HUES6 (cell line): ENCODE results near the gene C20orf144.

ENCODE experiments used
- H3K27ac ChIP-seq: 2 replicates; pipeline ENCODE4 v1.7.0; 2013; ENCODE audit warnings: low read depth, mild to moderate bottlenecking, low read length, inconsistent platforms
- H3K27me3 ChIP-seq: 2 replicates; pipeline ENCODE4 v1.6.1; 2013; ENCODE audit warnings: low read length; ENCODE audit not compliant: control insufficient read depth, insufficient read depth
- H3K36me3 ChIP-seq: 2 replicates; pipeline ENCODE4 v1.6.1; 2013; ENCODE audit warnings: low read length; ENCODE audit not compliant: control insufficient read depth, insufficient read depth
- H3K4me1 ChIP-seq: 2 replicates; pipeline ENCODE4 v1.6.1; 2013; ENCODE audit warnings: low read length; ENCODE audit not compliant: control insufficient read depth, insufficient read depth
- H3K4me3 ChIP-seq: 2 replicates; pipeline ENCODE4 v1.5.1; 2013; ENCODE audit warnings: low read depth, low read length
- H3K9ac ChIP-seq: one replicate; pipeline ENCODE4 v1.6.1; 2013; ENCODE audit warnings: mild to moderate bottlenecking, low read length
- H3K9me3 ChIP-seq: 2 replicates; pipeline ENCODE4 v1.6.1; 2013; ENCODE audit warnings: low read depth, low read length; ENCODE audit not compliant: control insufficient read depth, insufficient read depth

Gene C20orf144

DNA sequence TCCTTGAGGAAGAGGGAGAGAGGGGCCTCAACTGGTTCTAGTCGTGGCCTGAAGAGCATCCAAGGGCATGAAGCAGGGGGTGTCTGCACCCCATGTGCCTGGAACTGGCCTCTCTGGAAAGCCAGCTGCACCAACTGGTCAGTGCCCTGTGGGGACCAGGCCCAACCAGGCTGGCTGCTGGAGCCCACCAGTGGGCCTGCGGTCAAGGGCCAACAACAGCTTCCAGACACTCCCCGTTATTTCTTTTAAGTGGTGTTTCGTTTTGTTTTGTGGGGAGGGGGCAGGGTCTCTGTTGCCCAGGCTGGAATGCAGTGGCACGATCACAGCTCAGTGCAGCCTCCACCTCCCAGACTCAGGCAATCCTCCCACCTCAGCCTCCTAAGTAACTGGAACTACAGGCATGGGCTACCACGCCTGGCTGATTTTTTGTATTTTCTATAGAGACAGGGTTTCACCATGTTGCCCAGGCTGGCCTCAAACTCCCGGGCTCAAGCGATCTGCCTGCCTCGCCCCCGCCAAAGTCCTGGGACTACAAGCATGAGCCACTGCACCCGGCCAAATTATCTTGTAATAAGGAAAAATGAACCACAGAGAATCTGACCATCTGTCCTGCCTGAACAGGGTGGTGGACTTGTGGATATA is 11.9 kb upstream of the C20orf144 start:
- Histone ChIP-seq H3K27ac (no peak overlapping the region), H3K9me3 (no peaks in the 10 kb centered on the region)

DNA sequence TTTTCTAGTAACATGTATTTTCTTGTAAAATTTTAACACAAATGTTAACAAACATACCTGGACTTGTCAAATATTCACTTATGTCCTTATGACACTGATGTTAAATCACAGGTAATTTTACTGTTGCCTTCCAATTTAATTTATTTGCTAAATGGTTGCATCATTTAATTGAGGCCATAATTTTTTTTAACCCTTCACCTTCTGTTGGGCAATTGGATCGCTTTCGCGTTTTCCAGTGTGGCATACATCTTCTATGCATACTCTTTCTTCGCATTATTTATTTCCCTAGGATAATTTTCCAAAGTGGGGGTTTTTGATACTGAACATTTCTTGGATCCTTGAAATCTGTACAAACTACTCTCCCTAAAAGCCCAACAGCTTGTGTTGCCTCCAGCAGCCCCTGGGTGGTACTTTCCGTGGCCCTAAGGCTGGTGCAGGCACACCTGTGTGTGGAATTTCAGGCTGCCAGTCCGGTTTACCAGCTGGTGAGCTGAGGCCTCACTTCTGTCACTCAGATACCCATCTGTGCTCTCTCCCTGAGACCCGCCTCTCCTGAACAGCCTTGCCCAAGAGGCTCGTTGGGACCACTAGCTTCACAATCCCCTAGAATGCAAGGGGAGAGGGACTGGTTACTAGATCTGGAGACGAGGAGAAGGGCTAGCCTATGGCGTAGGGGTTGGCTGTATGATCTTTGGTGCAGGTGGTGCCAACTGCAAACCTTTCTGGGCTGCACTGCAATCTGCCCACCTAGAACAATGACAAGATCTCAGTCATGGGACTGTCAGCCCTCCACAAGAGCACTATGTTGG is 11.2 kb upstream of the C20orf144 start:
- H3K4me3 ChIP-seq, result no peak overlapping the region
- no peak overlapping the region for H3K9ac ChIP-seq
- H3K36me3 ChIP-seq, result peaks cover 4% of the 10 kb centered on the region; the same call in 1 of the 2 replicates
- H3K27ac ChIP-seq, result no peak overlapping the region
- H3K27me3 ChIP-seq, result no peaks in the 10 kb centered on the region
- H3K9me3 ChIP-seq, result no peaks in the 10 kb centered on the region
- peaks cover 11% of the 10 kb centered on the region for H3K4me1 ChIP-seq

More for the DNA sequence above, 11.9 kb upstream of the C20orf144 start:
- peaks cover 10% of the 10 kb centered on the region for H3K36me3 ChIP-seq
- no peak overlapping the region for H3K9ac ChIP-seq
- H3K27me3 ChIP-seq, result no peaks in the 10 kb centered on the region
- H3K4me3 ChIP-seq, result no peak overlapping the region
- H3K4me1 ChIP-seq, result peaks cover 11% of the 10 kb centered on the region

DNA sequence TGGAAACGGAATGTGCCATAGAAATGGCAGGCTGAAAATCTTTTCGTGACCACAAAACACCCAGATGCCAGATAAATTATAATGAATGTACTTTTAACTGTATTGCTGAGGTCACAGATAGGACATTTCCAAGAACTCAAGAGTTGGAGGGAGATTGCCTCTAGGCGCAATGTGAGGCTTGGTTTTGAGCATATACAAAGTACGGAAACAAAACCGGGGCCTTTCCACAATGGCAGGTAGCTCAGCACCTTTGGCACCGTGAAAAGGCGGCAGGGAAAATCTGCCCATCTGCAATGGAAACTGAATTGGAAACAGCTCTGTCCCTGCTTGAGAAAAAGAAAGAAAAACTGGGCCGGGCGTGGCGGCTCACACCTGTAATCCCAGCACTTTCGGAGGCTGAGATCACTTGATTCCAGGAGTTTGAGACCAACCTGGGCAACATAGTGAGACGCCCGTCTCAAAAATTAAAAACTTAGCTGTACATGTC is 10.5 kb upstream of the C20orf144 start:
- Histone ChIP-seq H3K9ac (no peak overlapping the region), H3K27me3 (no peaks in the 10 kb centered on the region), H3K9me3 (no peaks in the 10 kb centered on the region), H3K27ac (no peak overlapping the region), H3K4me3 (no peak overlapping the region), H3K4me1 (peaks cover 11% of the 10 kb centered on the region), H3K36me3 (0 out of 2 replicates have a peak, but pooled peaks cover 2% of the 10 kb centered on the region)

DNA sequence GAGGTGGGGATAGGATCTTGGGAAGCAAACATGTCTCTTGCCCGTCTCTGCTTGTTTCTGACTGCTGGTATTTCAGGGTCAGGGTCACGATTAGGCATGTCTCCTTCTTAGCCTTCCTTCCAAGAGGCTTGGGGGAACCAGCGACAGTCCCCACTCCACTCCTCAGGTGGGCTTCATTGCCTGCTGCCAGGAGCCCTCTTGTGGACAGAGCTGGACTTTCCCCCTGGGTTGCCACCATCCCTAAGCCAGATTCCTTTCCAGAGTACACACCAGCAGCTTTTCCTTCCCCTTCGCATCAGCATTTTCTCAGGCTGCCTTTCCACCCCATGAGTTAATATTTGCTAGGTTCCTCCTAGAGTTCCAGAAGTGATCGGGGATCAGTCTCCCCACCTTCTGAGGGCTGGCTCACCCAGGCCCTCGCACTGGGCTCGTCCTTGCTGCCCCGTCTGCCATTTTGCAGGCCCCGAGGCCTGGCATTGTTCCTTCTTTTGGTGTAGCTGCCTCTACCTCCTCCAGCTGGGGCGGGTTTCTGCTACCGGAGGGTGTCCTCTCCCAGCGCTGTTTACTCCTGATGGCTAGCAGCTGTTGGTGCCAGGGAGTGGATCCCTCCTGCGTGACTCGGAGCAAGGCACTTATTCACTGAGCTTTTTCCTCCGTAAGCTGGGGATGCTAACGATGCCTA is 8.8 kb upstream of the C20orf144 start:
- H3K36me3 ChIP-seq, result peaks cover 15% of the 10 kb centered on the region
- H3K4me3 ChIP-seq, result no peak overlapping the region
- H3K27me3 ChIP-seq, result no peaks in the 10 kb centered on the region
- H3K4me1 ChIP-seq, result peaks cover 11% of the 10 kb centered on the region
- no peak overlapping the region for H3K27ac ChIP-seq
- no peaks in the 10 kb centered on the region for H3K9me3 ChIP-seq
- H3K9ac ChIP-seq, result no peak overlapping the region

DNA sequence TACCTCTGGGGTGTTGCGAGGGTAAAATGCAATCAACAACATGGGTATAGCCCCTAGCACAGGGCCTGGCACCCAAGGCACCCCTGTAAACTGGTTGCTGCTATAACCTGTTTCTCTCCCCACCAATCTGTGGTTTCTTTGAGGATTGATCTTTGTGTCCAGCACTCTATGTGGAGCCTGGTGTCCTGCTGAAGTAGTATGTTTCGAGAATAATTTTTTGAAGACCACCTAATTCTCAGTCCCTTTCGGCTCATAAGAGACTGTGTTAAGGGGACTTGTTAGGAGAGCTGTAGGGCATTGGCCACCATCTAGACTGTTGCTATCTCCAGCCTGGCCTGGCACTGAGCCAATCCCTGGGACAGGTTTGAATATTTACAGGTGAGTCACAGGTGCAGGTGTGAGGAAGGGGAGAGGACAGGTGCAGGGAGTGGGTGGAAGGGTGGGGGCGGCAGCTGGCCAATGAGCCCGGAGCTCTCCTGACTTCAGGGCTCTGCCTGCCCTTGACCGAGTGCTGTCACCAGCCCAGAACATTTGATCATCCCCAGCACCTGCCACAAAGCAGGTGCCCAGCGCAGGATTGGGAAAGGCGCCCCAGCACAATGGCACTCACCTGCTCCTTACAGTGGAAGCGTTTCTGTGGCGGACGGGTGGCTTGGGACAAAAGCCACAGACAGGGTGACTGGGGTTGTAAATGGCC is 8.1 kb upstream of the C20orf144 start:
- H3K9me3 ChIP-seq, result no peaks in the 10 kb centered on the region
- no peak overlapping the region for H3K4me3 ChIP-seq
- H3K9ac ChIP-seq, result no peak overlapping the region
- no peak overlapping the region for H3K27ac ChIP-seq
- peaks cover 22% of the 10 kb centered on the region for H3K36me3 ChIP-seq
- H3K4me1 ChIP-seq, result peaks cover 11% of the 10 kb centered on the region
- H3K27me3 ChIP-seq, result no peaks in the 10 kb centered on the region

DNA sequence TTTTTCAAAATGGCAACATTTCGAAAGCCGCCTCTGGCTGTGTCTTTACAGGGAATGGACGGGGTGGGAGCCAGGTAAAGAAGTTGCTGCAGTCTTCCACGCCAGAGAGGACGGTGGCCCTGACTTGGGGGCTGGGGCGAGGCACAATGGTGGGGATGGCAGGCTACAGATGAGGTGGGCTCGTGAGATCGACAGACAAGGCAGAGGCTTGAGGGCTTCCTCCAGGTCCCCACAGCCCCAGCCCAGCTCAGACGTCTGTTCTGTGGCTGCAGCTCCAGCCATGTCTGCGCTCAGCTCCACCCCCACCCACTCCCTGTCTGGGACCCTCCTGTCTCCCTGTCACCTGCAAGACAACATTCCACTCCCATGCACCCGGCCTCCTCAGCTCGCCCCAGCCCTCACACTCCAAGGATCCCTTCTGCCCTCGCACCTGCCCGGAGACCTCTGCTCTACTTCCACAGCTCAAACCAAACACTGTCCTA is 7.4 kb upstream of the C20orf144 start:
- Histone ChIP-seq H3K27me3 (no peaks in the 10 kb centered on the region), H3K36me3 (peaks cover 24% of the 10 kb centered on the region), H3K27ac (no peak overlapping the region), H3K9ac (no peak overlapping the region), H3K9me3 (no peaks in the 10 kb centered on the region), H3K4me1 (peaks cover 11% of the 10 kb centered on the region), H3K4me3 (no peak overlapping the region)

DNA sequence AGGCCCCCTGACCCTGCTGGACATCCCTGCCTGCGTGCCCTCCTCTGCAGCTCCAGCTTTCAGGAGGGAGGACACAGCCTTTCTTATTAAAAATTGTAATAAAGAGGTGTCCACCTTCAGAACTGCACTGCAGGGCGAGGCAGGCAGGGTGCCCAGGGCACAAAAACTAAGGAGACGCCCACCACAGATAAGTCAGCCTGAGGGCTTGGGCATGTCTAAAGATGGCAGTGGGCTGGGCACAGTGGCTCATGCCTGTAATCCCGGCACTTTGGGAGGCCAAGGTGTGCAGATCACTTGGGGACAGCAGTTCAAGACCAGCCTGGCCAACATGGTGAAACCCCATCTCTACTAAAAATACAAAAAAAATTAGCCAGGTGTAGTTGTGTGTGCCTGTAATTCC is 7.0 kb upstream of the C20orf144 start:
- Histone ChIP-seq H3K36me3 (peaks cover 28% of the 10 kb centered on the region), H3K9me3 (no peaks in the 10 kb centered on the region), H3K9ac (no peak overlapping the region), H3K27me3 (no peaks in the 10 kb centered on the region), H3K27ac (no peak overlapping the region), H3K4me1 (peaks cover 11% of the 10 kb centered on the region), H3K4me3 (no peak overlapping the region)

DNA sequence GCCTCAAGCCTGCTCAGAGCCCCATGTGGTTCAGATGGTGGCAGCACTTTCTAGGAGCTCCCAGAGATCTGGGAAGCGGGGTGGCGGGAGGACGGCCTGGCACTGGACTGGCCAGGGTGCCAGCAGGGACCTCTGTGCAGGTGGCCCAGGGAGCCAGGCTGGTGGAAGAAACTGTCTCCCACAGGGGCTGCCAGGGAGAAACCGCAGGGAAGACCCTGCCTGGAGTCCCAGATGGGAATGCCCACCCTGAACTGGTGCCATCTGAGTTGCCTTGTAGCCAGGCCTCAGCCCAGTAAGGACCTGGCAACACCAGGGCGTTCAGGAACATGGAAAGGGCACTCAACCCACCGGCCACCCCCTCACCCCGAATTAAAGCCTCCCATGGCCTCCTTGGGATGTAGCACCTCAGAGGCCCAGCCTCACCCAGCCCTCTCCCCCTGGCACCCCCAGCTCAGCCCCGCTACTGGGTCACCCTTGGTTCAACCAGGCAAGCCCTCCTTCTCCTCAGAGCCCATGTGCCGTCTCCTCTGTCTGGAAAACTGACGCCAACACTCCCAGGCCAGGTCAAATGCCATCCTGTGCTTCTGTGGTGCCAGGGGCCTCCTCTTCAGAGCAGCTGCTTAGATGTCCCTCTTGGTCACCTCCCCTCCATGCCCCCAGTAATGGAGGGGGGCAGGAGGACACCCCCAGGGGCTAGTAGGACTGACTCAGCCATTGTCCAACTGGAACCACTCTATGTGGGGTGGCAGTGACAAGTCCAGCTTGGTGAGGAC is 5.9 kb upstream of the C20orf144 start:
- Histone ChIP-seq H3K27ac (no peak overlapping the region), H3K27me3 (no peaks in the 10 kb centered on the region), H3K9ac (no peak overlapping the region), H3K4me3 (no peak overlapping the region), H3K36me3 (peaks cover 34% of the 10 kb centered on the region), H3K9me3 (no peaks in the 10 kb centered on the region), H3K4me1 (peaks cover 11% of the 10 kb centered on the region)

DNA sequence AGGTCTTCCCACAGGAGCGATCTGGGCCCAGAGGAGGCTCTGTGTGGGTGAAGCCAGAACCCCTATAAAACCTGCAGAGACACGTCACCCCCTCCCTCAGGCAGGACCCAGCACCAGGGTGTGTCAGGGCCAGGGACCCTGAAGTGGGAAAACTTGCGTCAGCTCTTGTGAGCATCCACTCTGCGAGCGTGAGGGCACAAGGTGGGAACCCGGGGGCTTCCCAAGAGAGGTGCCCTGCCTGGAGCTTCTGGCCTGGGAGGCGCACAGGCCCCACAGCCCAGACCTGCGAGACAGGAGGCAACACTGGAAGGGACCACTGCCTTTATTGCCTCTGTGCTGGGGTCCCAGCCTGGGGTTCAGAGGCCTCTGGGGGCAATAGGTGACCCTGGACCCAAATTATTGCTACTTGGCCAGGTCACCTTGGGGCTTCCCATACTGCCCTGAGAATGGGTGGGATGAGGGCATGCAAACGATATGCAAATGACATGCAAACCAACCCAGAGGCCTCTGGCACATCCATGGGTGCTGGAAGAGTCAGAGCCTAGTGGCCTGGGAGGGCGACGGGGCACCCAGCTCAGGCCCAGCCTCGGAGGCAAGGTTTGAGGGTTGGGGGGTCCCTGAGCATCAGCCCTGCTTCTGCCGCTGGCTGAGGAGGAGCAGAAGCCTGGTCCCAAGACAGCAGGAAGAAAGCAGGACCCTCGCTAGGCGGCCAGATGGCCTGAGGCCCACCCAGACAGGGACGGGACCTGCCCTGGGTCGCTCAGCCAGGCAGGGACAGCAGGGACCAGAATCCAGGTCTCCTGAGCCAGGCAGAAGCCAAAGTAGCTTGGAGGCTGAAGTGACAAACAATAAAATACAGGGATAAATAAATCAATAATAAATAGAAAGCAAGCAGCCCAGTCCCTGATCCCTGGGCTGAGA is 5.1 kb upstream of the C20orf144 start:
- no peaks in the 10 kb centered on the region for H3K27me3 ChIP-seq
- H3K9ac ChIP-seq, result no peak overlapping the region
- H3K4me1 ChIP-seq, result peaks cover 11% of the 10 kb centered on the region
- peaks cover 34% of the 10 kb centered on the region for H3K36me3 ChIP-seq
- H3K4me3 ChIP-seq, result no peak overlapping the region
- H3K27ac ChIP-seq, result no peak overlapping the region
- H3K9me3 ChIP-seq, result no peaks in the 10 kb centered on the region
